ENCODE results near the gene ATL2.
"Not testable (repeated sequence)": the region's sequence is repeated elsewhere in the genome, so short reads cannot be mapped to it uniquely, and the experiment has no call there.

The ATL2 gene

GRCh38 chr2:38377050-38377828 lies at the start of gene ATL2:
ATL2 (minus strand) TSS chr2:38377273; CDS start chr2:38377260, 13 bp downstream.
- DNase-seq = peak; percentile 96

- no peak for DNase-seq
Measured at GRCh38 chr2:38423763-38424162, 46.7 kb upstream of the ATL2 start.

GRCh38 chr2:38421274-38422056 lies 44.4 kb upstream of the ATL2 start:
- no peak for DNase-seq

GRCh38 chr2:38419499-38419898 lies 42.4 kb upstream of the ATL2 start:
- DNase-seq = no peak

- no peak for DNase-seq
Measured at GRCh38 chr2:38418735-38419134, 41.7 kb upstream of the ATL2 start.

- no peak for DNase-seq
Measured at GRCh38 chr2:38417745-38418689, 40.9 kb upstream of the ATL2 start.

- no peak for DNase-seq
Measured at GRCh38 chr2:38416296-38417036, 39.4 kb upstream of the ATL2 start.

GRCh38 chr2:38415728-38416291 lies 38.7 kb upstream of the ATL2 start:
- DNase-seq = no peak

- DNase-seq = no peak
Measured at GRCh38 chr2:38415023-38415422, 38.0 kb upstream of the ATL2 start.

- DNase-seq = not testable (repeated sequence)
Measured at GRCh38 chr2:38412235-38412871, 35.3 kb upstream of the ATL2 start.

- DNase-seq = no peak
Measured at GRCh38 chr2:38409156-38410102, 32.4 kb upstream of the ATL2 start.

- no peak for DNase-seq
Measured at GRCh38 chr2:38407111-38407682, 30.1 kb upstream of the ATL2 start.

GRCh38 chr2:38406597-38407110 lies 29.6 kb upstream of the ATL2 start:
- DNase-seq = no peak

- DNase-seq = no peak
Measured at GRCh38 chr2:38405917-38406596, 29.0 kb upstream of the ATL2 start.

GRCh38 chr2:38400513-38400912 lies 23.4 kb upstream of the ATL2 start:
- no peak for DNase-seq

- no peak for DNase-seq
Measured at GRCh38 chr2:38398739-38399138, 21.7 kb upstream of the ATL2 start.

GRCh38 chr2:38394903-38395341 lies 17.8 kb upstream of the ATL2 start:
- no peak for DNase-seq

GRCh38 chr2:38394041-38394440 lies 17.0 kb upstream of the ATL2 start:
- no peak for DNase-seq

GRCh38 chr2:38390947-38391346 lies 13.9 kb upstream of the ATL2 start:
- no peak for DNase-seq

Data from CD4-positive, alpha-beta T cell treated with Interferon gamma for 1 hour (primary cell).